Gastrocnemius medialis (tissue), 4 donors: ENCODE results near the gene CLASP1. TPM values are rescaled to one million over a fixed set of nuclear protein-coding genes. Genes with fewer than 3 reads are reported as not detected.
A peak's percentile ranks its signal among the peaks of the same experiment; 100 is the strongest.

Experiments
- ATAC-seq, 2 donors: fragments of 150-250 bp; one replicate each; pipeline ENCODE4 v1.9.1; 2016
- DNase-seq, 2 donors: peaks; one replicate each; pipeline ENCODE4 v3.0.0-alpha.2; 2019
- H3K27ac ChIP-seq, 4 donors: fragments of 200-600 bp; sonication (generic); 1 replicate in 1 of 4; 2 replicates in 3 of 4; pipeline ENCODE4 v1.5.1; 2016 to 2018; ENCODE audit warnings: mild to moderate bottlenecking in 2 of 4, moderate library complexity in 1 of 4
- H3K27me3 ChIP-seq, 3 donors: fragments of 200-600 bp; sonication (generic) in 2 of 3; 1 replicate in 1 of 3; 2 replicates in 2 of 3; pipeline versions ENCODE4 v1.5.1 to v1.6.0; 2016 to 2019; ENCODE audit warnings: mild to moderate bottlenecking in 1 of 3, moderate library complexity in 1 of 3
- H3K36me3 ChIP-seq, 2 donors: fragments of 200-600 bp; sonication (generic) in 1 of 2; one replicate each; pipeline ENCODE4 v1.5.1; 2017 to 2018
- H3K4me1 ChIP-seq, 2 donors: fragments of 200-600 bp; sonication (generic) in 1 of 2; one replicate each; pipeline ENCODE4 v1.5.1; 2016 to 2017; ENCODE audit warnings: mild to moderate bottlenecking in 2 of 2
- H3K4me3 ChIP-seq, 4 donors: fragments of 200-600 bp; sonication (generic) in 3 of 4; 1 replicate in 1 of 4; 2 replicates in 3 of 4; pipeline ENCODE4 v1.5.1; 2016 to 2019; ENCODE audit warnings: mild to moderate bottlenecking in 2 of 4
- H3K9me3 ChIP-seq, 3 donors: fragments of 200-600 bp; sonication (generic) in 2 of 3; 1 replicate in 1 of 3; 2 replicates in 2 of 3; pipeline ENCODE4 v1.5.1; 2016 to 2019
- CTCF ChIP-seq, 5 experiments: fragments of 450-650 bp in 3 of 5; fragments of 200-600 bp in 2 of 5; sonication (generic) in 2 of 5; IDR thresholded peaks in 4 of 5; conservative IDR thresholded peaks in 1 of 5; 1 replicate in 4 of 5; 2 replicates in 1 of 5; pipeline ENCODE4 v1.5.1; 2016 to 2019; ENCODE audit warnings: antibody characterized with exemption in 5 of 5, mild to moderate bottlenecking in 3 of 5, moderate library complexity in 3 of 5
- POLR2A ChIP-seq, 2 donors: fragments of 450-650 bp; IDR thresholded peaks; one replicate each; pipeline ENCODE4 v1.6.1; 2017; ENCODE audit warnings: antibody characterized with exemption in 2 of 2, mild to moderate bottlenecking in 2 of 2, moderate library complexity in 2 of 2
- in situ Hi-C, 4 donors: fragments of 200-750 bp; cut with MboI; loops; one replicate each; pipeline versions ENCODE4 v1.15.0 to v1.8.0; 2017; ENCODE audit warnings: low sequenced_read_pairs in 4 of 4
- intact Hi-C: fragments of 100-400 bp; cut with DNase I; formaldehyde crosslinking; loops from one replicate; pipeline ENCODE4 v1.15.1; 2023; ENCODE audit warnings: low total_unique reads
- total RNA-seq, 4 donors: library from RNA; depleted of rRNA; stranded (reverse); fragments of >200 nt; gene quantifications; one replicate each; pipeline versions ENCODE4 v1.1.0 to v1.2.3, GENCODE V29; 2016

CLASP1 gene
- total RNA-seq, 4 donors from 2014 or later = 50.1 to 73.9 (median 61.4) TPM

GRCh38 chr2:121634354-121635307 lies 14.6 kb downstream of the CLASP1 start:
- intact Hi-C loops (no loop called here), in situ Hi-C loops (loop anchor here in 1 of 4 donors (25.0 kb wide), 1 partner anchor 97 kb away; the partner anchor contains the start of gene RNU4ATAC)
- ATAC-seq (no peak), DNase-seq (no peak)
- Histone ChIP-seq H3K9me3 (no peaks in the 10 kb centered on the region), H3K4me3 (no peak overlapping the region), H3K4me1 (peaks cover 48 to 49% of the 10 kb centered on the region in 2 donors), H3K27ac (peak overlapping the region; percentile 76 to 100 (median 94)), H3K36me3 (no peaks in the 10 kb centered on the region), H3K27me3 (no peaks in the 10 kb centered on the region)
- TF ChIP-seq CTCF (IDR thresholded peaks at IDR 0.05 in 4 of 5, conservative IDR thresholded peaks at IDR 0.05 in 1 of 5) = no peak
- TF ChIP-seq POLR2A (IDR thresholded peaks at IDR 0.05) = no peak

- TF ChIP-seq POLR2A (IDR thresholded peaks at IDR 0.05) = no peak
- TF ChIP-seq CTCF (IDR thresholded peaks at IDR 0.05 in 4 of 5, conservative IDR thresholded peaks at IDR 0.05 in 1 of 5) = no peak
- intact Hi-C loops = no loop called here
- peak; percentile 57 to 63 for ATAC-seq
- peak in 1 of 2 donors; percentile 29 for DNase-seq
- H3K27ac ChIP-seq = peak overlapping the region; percentile 76 to 100 (median 94)
- no peaks in the 10 kb centered on the region for H3K27me3 ChIP-seq
- H3K4me1 ChIP-seq = peaks cover 51 to 54% of the 10 kb centered on the region in 2 donors
- no peaks in the 10 kb centered on the region for H3K36me3 ChIP-seq
- H3K4me3 ChIP-seq = no peak overlapping the region
- H3K9me3 ChIP-seq = no peaks in the 10 kb centered on the region
- in situ Hi-C loops = loop anchor here in 1 of 4 donors (25.0 kb wide), 1 partner anchor 96 kb away; the partner anchor contains the start of gene RNU4ATAC
Observed at GRCh38 chr2:121633463-121633862, 15.8 kb downstream of the CLASP1 start.

- TF ChIP-seq CTCF (IDR thresholded peaks at IDR 0.05 in 4 of 5, conservative IDR thresholded peaks at IDR 0.05 in 1 of 5) = no peak
- no peak for TF ChIP-seq POLR2A (IDR thresholded peaks at IDR 0.05)
- intact Hi-C loops = no loop called here
- Histone ChIP-seq H3K36me3 (no peaks in the 10 kb centered on the region), H3K4me1 (peaks cover 66 to 69% of the 10 kb centered on the region in 2 donors), H3K4me3 (peak overlapping the region in 1 of 4 donors; percentile 26), H3K9me3 (no peaks in the 10 kb centered on the region), H3K27ac (peak overlapping the region; percentile 82 to 100 (median 94)), H3K27me3 (no peaks in the 10 kb centered on the region)
- in situ Hi-C loops = loop anchor here in 1 of 4 donors (25.0 kb wide), 1 partner anchor 90 kb away; the partner anchor contains the start of gene RNU4ATAC
- DNase-seq (no peak), ATAC-seq (peak; percentile 67 to 68)
Observed at GRCh38 chr2:121627525-121628050, 21.7 kb downstream of the CLASP1 start.

DNA sequence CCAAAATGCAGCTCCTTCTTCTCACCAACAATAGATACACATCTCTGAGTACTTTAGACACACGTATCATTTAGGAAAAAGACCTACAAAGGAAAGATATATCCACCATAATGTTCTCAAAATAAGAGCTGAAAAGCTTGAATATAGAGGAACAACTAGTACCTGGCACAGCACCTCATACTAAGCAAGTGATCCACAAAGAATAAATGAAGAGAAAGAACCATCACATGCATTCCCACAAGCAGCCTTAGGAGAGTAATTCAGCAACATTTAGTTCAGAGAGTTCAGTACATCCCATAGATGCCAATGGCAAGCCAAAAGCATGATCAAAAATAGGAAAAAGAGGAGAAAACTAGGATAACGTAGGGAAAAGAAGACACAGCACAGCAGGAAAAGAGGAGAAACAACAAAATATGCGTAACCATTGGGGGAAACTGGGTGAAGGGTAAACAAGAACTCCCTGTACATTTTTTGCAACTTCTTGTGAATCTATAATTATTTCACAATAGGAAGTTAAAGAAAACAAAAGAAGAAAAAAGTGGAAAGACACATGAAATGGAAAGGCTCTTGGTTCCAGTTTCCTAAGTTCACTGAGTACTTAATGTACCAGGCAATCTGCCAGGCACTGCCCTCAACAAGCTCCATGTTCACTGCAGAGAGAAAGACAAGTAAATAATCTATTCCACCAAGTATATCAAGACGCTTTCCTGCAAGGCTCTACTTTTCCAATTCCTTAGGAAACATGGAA lies 22.3 kb downstream of the CLASP1 start:
- H3K4me3 ChIP-seq = peak overlapping the region in 1 of 4 donors; percentile 26
- H3K4me1 ChIP-seq = peaks cover 60 to 62% of the 10 kb centered on the region in 2 donors
- no peaks in the 10 kb centered on the region for H3K36me3 ChIP-seq
- in situ Hi-C loops = loop anchor here in 1 of 4 donors (25.0 kb wide), 1 partner anchor 90 kb away; the partner anchor contains the start of gene RNU4ATAC
- H3K9me3 ChIP-seq = no peaks in the 10 kb centered on the region
- intact Hi-C loops = no loop called here
- H3K27me3 ChIP-seq = no peaks in the 10 kb centered on the region
- ATAC-seq (peak; percentile 88 to 90), DNase-seq (peak; percentile 80 to 87)
- TF ChIP-seq POLR2A (IDR thresholded peaks at IDR 0.05) = no peak
- H3K27ac ChIP-seq = peak overlapping the region; percentile 82 to 100 (median 94)
